HG03354 (cell line): ENCODE data around the gene ITGAV.
"Not testable (repeated sequence)": the region's sequence is repeated elsewhere in the genome, so short reads cannot be mapped to it uniquely, and the experiment has no call there.

Source experiments
- ATAC-seq: cut with Tn5 transposase; IDR thresholded peaks from one replicate; pipeline ENCODE4 v1.9.1; 2021; ENCODE audit warnings: mild to moderate bottlenecking; ENCODE audit not compliant: unreplicated experiment, poor library complexity, severe bottlenecking

The ITGAV gene

GRCh38 chr2:186589612-186590349 is at the start of gene ITGAV:
ITGAV (plus strand) TSS chr2:186590056; CDS start chr2:186590339, 283 bp downstream.
- ATAC-seq: peak; percentile 95

- no peak for ATAC-seq
These were observed 48.9 kb upstream of the ITGAV start for GRCh38 chr2:186540941-186541340.

GRCh38 chr2:186542002-186542401 is 47.9 kb upstream of the ITGAV start:
- ATAC-seq: no peak

GRCh38 chr2:186543561-186544131 is 46.2 kb upstream of the ITGAV start:
- ATAC-seq: no peak

- ATAC-seq: no peak
These were observed 45.6 kb upstream of the ITGAV start for GRCh38 chr2:186544255-186544675.

GRCh38 chr2:186546846-186547245 is 43.0 kb upstream of the ITGAV start:
- ATAC-seq: no peak

- ATAC-seq: no peak
These were observed 38.4 kb upstream of the ITGAV start for GRCh38 chr2:186551323-186552050.

- ATAC-seq: no peak
These were observed 35.4 kb upstream of the ITGAV start for GRCh38 chr2:186554429-186554828.

GRCh38 chr2:186554850-186555671 is 34.8 kb upstream of the ITGAV start:
- ATAC-seq: no peak

- ATAC-seq: no peak
These were observed 31.2 kb upstream of the ITGAV start for GRCh38 chr2:186558512-186559276.

GRCh38 chr2:186559370-186559769 is 30.5 kb upstream of the ITGAV start:
- peak; percentile 65 for ATAC-seq

GRCh38 chr2:186559848-186560247 is 30.0 kb upstream of the ITGAV start:
- peak; percentile 84 for ATAC-seq

GRCh38 chr2:186560254-186560653 is 29.6 kb upstream of the ITGAV start:
- ATAC-seq: no peak

GRCh38 chr2:186561467-186562208 is 28.2 kb upstream of the ITGAV start:
- ATAC-seq: no peak

GRCh38 chr2:186562209-186562578 is 27.7 kb upstream of the ITGAV start:
- no peak for ATAC-seq

- not testable (repeated sequence) for ATAC-seq
These were observed 21.3 kb upstream of the ITGAV start for GRCh38 chr2:186568600-186568999.

GRCh38 chr2:186569127-186569526 is 20.7 kb upstream of the ITGAV start:
- not testable (repeated sequence) for ATAC-seq

- ATAC-seq: no peak
These were observed 20.0 kb upstream of the ITGAV start for GRCh38 chr2:186569897-186570296.

- no peak for ATAC-seq
These were observed 19.3 kb upstream of the ITGAV start for GRCh38 chr2:186570604-186571003.
